ENCODE results near the gene ERCC5. TPM values are rescaled to one million over a fixed set of nuclear protein-coding genes. Genes with fewer than 3 reads are reported as not detected.

Gene ERCC5
- total and polyA plus RNA-seq, 2 of the 8 experiments (the other 6 are each of a cell fraction or from before 2014, with no cell fraction given), result 3.8 to 24.4 TPM

- TF ChIP-seq, protein P1, sequence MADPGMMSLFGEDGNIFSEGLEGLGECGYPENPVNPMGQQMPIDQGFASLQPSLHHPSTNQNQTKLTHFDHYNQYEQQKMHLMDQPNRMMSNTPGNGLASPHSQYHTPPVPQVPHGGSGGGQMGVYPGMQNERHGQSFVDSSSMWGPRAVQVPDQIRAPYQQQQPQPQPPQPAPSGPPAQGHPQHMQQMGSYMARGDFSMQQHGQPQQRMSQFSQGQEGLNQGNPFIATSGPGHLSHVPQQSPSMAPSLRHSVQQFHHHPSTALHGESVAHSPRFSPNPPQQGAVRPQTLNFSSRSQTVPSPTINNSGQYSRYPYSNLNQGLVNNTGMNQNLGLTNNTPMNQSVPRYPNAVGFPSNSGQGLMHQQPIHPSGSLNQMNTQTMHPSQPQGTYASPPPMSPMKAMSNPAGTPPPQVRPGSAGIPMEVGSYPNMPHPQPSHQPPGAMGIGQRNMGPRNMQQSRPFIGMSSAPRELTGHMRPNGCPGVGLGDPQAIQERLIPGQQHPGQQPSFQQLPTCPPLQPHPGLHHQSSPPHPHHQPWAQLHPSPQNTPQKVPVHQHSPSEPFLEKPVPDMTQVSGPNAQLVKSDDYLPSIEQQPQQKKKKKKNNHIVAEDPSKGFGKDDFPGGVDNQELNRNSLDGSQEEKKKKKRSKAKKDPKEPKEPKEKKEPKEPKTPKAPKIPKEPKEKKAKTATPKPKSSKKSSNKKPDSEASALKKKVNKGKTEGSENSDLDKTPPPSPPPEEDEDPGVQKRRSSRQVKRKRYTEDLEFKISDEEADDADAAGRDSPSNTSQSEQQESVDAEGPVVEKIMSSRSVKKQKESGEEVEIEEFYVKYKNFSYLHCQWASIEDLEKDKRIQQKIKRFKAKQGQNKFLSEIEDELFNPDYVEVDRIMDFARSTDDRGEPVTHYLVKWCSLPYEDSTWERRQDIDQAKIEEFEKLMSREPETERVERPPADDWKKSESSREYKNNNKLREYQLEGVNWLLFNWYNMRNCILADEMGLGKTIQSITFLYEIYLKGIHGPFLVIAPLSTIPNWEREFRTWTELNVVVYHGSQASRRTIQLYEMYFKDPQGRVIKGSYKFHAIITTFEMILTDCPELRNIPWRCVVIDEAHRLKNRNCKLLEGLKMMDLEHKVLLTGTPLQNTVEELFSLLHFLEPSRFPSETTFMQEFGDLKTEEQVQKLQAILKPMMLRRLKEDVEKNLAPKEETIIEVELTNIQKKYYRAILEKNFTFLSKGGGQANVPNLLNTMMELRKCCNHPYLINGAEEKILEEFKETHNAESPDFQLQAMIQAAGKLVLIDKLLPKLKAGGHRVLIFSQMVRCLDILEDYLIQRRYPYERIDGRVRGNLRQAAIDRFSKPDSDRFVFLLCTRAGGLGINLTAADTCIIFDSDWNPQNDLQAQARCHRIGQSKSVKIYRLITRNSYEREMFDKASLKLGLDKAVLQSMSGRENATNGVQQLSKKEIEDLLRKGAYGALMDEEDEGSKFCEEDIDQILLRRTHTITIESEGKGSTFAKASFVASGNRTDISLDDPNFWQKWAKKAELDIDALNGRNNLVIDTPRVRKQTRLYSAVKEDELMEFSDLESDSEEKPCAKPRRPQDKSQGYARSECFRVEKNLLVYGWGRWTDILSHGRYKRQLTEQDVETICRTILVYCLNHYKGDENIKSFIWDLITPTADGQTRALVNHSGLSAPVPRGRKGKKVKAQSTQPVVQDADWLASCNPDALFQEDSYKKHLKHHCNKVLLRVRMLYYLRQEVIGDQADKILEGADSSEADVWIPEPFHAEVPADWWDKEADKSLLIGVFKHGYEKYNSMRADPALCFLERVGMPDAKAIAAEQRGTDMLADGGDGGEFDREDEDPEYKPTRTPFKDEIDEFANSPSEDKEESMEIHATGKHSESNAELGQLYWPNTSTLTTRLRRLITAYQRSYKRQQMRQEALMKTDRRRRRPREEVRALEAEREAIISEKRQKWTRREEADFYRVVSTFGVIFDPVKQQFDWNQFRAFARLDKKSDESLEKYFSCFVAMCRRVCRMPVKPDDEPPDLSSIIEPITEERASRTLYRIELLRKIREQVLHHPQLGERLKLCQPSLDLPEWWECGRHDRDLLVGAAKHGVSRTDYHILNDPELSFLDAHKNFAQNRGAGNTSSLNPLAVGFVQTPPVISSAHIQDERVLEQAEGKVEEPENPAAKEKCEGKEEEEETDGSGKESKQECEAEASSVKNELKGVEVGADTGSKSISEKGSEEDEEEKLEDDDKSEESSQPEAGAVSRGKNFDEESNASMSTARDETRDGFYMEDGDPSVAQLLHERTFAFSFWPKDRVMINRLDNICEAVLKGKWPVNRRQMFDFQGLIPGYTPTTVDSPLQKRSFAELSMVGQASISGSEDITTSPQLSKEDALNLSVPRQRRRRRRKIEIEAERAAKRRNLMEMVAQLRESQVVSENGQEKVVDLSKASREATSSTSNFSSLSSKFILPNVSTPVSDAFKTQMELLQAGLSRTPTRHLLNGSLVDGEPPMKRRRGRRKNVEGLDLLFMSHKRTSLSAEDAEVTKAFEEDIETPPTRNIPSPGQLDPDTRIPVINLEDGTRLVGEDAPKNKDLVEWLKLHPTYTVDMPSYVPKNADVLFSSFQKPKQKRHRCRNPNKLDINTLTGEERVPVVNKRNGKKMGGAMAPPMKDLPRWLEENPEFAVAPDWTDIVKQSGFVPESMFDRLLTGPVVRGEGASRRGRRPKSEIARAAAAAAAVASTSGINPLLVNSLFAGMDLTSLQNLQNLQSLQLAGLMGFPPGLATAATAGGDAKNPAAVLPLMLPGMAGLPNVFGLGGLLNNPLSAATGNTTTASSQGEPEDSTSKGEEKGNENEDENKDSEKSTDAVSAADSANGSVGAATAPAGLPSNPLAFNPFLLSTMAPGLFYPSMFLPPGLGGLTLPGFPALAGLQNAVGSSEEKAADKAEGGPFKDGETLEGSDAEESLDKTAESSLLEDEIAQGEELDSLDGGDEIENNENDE (IDR thresholded peaks at IDR 0.05; ENCODE audit: insufficient replicate concordance, low read length), result no peak
- no peak for TF ChIP-seq YY1 (IDR thresholded peaks at IDR 0.05; ENCODE audit: low read depth, low read length)
- no peak for TF ChIP-seq PHF8 (conservative IDR thresholded peaks at IDR 0.05; ENCODE audit: low read depth, low read length)
- TF ChIP-seq RNF2 (IDR thresholded peaks at IDR 0.05; ENCODE audit: borderline replicate concordance, low read depth, low read length, missing control alignments, poor library complexity, severe bottlenecking), result no peak
- no peak for TF ChIP-seq GABPA (IDR thresholded peaks at IDR 0.05; ENCODE audit: borderline replicate concordance, insufficient read depth, low read length)
- TF ChIP-seq SP1 (IDR thresholded peaks at IDR 0.05; ENCODE audit: low read depth, low read length), result no peak
- no peak for TF ChIP-seq POLR2A (IDR thresholded peaks at IDR 0.05; ENCODE audit: control extremely low read depth in 1 of 2, low read depth in 2 of 2, low read length in 2 of 2)
- no peak for TF ChIP-seq EZH2 (IDR thresholded peaks at IDR 0.05; ENCODE audit: low read depth, low read length, severe bottlenecking)
- no peak for TF ChIP-seq EGR1 (IDR thresholded peaks at IDR 0.05; ENCODE audit: borderline replicate concordance, low read depth, low read length)
- TF ChIP-seq RXRA (IDR thresholded peaks at IDR 0.05; ENCODE audit: insufficient read depth, low read depth, low read length), result no peak
- no peak for TF ChIP-seq HDAC2 (IDR thresholded peaks at IDR 0.05; ENCODE audit: borderline replicate concordance in 1 of 2, low read depth in 2 of 2, low read length in 2 of 2)
- no peak for TF ChIP-seq BCL11A (IDR thresholded peaks at IDR 0.05; ENCODE audit: low read depth in 2 of 2, low read length in 2 of 2)
Measured at GRCh38 chr13:102875256-102875655, 29.4 kb downstream of the ERCC5 start (continued).
